Mucosa of rectum (tissue), 2 donors: ENCODE results near the gene CORO2A.
"Not testable (repeated sequence)": the region's sequence is repeated elsewhere in the genome, so short reads cannot be mapped to it uniquely, and the experiment has no call there.

Experiments
- H3K27ac ChIP-seq, 2 donors: one replicate each; pipeline ENCODE4 v1.7.0; 2013; ENCODE audit warnings: inconsistent platforms in 2 of 2, low read depth in 2 of 2, low read length in 2 of 2
- H3K27me3 ChIP-seq, 2 donors: one replicate each; pipeline ENCODE4 v1.7.0; 2013; ENCODE audit warnings: low read length in 2 of 2; ENCODE audit not compliant: control insufficient read depth in 2 of 2, insufficient read depth in 2 of 2
- H3K36me3 ChIP-seq, 2 donors: one replicate each; pipeline ENCODE4 v1.7.0; 2013; ENCODE audit warnings: low read length in 2 of 2; ENCODE audit not compliant: control insufficient read depth in 2 of 2, insufficient read depth in 2 of 2
- H3K4me1 ChIP-seq, 2 donors: one replicate each; pipeline ENCODE4 v1.7.0; 2013; ENCODE audit warnings: low read length in 2 of 2, mild to moderate bottlenecking in 1 of 2; ENCODE audit not compliant: control insufficient read depth in 2 of 2, insufficient read depth in 2 of 2
- H3K4me3 ChIP-seq, 2 donors: one replicate each; pipeline ENCODE4 v1.7.0; 2013; ENCODE audit warnings: low read length in 2 of 2
- H3K9ac ChIP-seq, 2 donors: one replicate each; pipeline ENCODE4 v1.7.0; 2013; ENCODE audit warnings: low read length in 2 of 2, low read depth in 1 of 2, mild to moderate bottlenecking in 1 of 2
- H3K9me3 ChIP-seq, 2 donors: one replicate each; pipeline ENCODE4 v1.7.0; 2013; ENCODE audit warnings: low read length in 2 of 2; ENCODE audit not compliant: control insufficient read depth in 2 of 2
- donor health status: healthy.
- donor health status: Normal muscosa, but diverticular disease.

The CORO2A gene

GRCh38 chr9:98083566-98084183 lies 108.8 kb downstream of the CORO2A start:
- Histone ChIP-seq H3K4me3 (no peak overlapping the region), H3K27ac (peak overlapping the region; percentile 36 to 69), H3K36me3 (peaks cover 69 to 74% of the 10 kb centered on the region in 2 donors), H3K9ac (no peak overlapping the region), H3K4me1 (peaks cover 23 to 32% of the 10 kb centered on the region in 2 donors), H3K9me3 (no peaks in the 10 kb centered on the region), H3K27me3 (no peaks in the 10 kb centered on the region)

DNA sequence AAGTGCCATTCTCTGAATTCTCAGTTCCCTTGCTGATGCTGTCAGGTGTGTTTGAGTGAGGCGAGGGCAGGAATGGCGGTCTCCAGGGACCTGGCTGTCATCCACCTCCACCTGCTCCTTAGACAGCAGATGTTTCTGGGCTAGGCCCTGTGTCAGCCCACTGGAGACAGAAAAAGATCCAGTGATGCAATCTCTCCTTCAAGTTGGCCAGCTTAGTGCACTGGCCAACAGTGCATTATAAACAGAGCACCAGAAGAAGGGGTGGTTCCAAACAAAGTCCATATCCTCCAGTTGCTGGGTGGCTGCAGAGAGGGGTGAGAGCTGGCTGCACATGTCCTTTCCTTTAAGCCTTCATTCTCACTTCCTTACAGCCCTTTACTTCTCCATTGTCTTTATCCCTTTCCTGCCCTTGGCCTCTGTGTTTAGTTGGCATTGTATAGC lies 109.4 kb downstream of the CORO2A start:
- Histone ChIP-seq H3K36me3 (peaks cover 73 to 77% of the 10 kb centered on the region in 2 donors), H3K27ac (peak overlapping the region; percentile 36 to 69)

DNA sequence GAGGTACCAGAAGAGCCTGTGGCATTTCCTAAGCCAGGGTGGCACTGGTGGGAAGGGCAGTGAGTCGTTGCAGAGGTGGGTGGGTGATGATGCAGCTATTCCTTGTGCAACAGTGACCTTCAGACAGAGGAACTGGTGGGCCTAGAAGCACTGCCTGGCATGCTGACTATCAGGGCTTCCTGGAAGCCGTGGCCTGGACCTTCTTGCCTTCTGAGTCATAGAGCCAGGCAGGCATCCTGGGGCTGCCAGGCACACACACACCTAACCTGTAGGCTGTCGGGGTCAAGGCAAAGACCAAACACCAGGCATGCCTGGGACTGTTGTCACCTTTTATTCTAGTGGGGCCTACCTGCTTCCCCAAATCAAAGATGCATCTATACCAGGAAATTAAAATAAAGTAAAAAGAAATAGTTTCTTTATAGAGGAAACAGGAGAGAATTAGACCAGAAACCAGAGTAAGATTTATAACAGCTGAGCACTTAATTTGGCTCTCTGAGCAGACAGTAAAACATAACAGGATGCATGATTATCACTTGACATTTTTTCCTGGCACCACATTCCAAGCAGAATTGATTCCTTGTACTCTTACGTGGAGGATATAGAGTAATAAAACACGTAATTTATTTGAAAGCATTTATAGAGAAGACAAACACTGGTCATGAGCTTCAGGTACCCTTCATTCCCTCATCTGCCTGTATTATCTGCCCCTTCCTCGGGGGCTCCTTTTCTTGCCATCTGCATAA lies 110.8 kb downstream of the CORO2A start:
- peaks cover 23 to 33% of the 10 kb centered on the region in 2 donors for H3K4me1 ChIP-seq
- H3K9ac ChIP-seq: peak overlapping the region in 1 of 2 donors; percentile 2
- H3K9me3 ChIP-seq: no peaks in the 10 kb centered on the region
- H3K27me3 ChIP-seq: no peaks in the 10 kb centered on the region
- peaks cover 79 to 85% of the 10 kb centered on the region in 2 donors for H3K36me3 ChIP-seq
- H3K27ac ChIP-seq: peak overlapping the region; percentile 38 to 69
- no peak overlapping the region for H3K4me3 ChIP-seq

More for the DNA sequence above, 109.4 kb downstream of the CORO2A start:
- H3K9ac ChIP-seq: no peak overlapping the region
- no peaks in the 10 kb centered on the region for H3K9me3 ChIP-seq
- peaks cover 23 to 32% of the 10 kb centered on the region in 2 donors for H3K4me1 ChIP-seq
- H3K27me3 ChIP-seq: no peaks in the 10 kb centered on the region
- H3K4me3 ChIP-seq: no peak overlapping the region

- Histone ChIP-seq H3K9ac (peak overlapping the region in 1 of 2 donors; percentile 2), H3K4me3 (no peak overlapping the region), H3K27me3 (no peaks in the 10 kb centered on the region), H3K4me1 (peaks cover 23 to 37% of the 10 kb centered on the region in 2 donors), H3K36me3 (peaks cover 71 to 85% of the 10 kb centered on the region in 2 donors), H3K27ac (peak overlapping the region; percentile 38 to 69), H3K9me3 (no peaks in the 10 kb centered on the region)
These were observed 111.7 kb downstream of the CORO2A start for GRCh38 chr9:98080780-98081179.

DNA sequence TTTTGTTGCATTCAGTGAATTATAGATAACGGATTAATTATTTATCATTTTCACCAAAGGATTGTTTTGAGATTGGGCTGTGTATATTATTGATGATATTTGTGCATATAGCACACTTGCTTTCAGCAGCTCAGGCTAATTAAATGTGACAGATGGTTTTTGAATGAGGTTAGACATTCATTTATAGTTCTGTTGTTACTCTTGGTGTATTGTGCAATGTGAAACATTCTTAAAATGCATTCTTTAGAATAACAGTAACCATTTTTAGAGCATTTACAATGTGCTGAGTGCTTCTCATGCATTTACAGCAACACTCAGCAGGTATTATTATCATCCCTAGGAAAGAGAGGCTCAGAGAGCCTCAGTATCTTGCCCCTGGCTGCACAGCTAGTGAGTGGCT lies 112.1 kb downstream of the CORO2A start:
- H3K4me1 ChIP-seq: peaks cover 23 to 41% of the 10 kb centered on the region in 2 donors
- H3K36me3 ChIP-seq: peaks cover 69 to 83% of the 10 kb centered on the region in 2 donors
- no peak overlapping the region for H3K4me3 ChIP-seq
- H3K9ac ChIP-seq: no peak overlapping the region
- H3K9me3 ChIP-seq: no peaks in the 10 kb centered on the region
- H3K27ac ChIP-seq: no peak overlapping the region
- no peaks in the 10 kb centered on the region for H3K27me3 ChIP-seq

GRCh38 chr9:98078895-98079294 lies 113.5 kb downstream of the CORO2A start:
- no peaks in the 10 kb centered on the region for H3K9me3 ChIP-seq
- H3K9ac ChIP-seq: no peak overlapping the region
- H3K27me3 ChIP-seq: no peaks in the 10 kb centered on the region
- H3K36me3 ChIP-seq: peaks cover 58 to 71% of the 10 kb centered on the region in 2 donors
- H3K27ac ChIP-seq: no peak overlapping the region
- H3K4me1 ChIP-seq: peaks cover 34 to 55% of the 10 kb centered on the region in 2 donors
- H3K4me3 ChIP-seq: no peak overlapping the region

DNA sequence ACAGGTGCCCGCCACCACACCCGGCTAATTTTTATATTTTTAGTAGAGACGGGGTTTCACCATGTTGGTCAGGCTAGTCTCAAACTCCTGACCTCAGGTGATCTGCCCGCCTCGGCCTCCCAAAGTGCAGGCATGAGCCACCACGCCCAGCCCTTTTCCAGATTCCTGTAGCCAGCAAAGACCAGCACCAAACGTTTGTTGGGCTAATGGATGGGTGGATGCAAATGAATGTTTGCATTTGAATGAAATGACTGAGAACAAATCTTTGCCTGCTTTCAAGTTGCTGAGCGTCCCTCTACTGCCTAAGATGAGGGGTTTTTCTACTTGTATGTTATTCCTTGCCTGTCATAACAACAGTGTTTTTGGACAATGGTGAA lies 115.9 kb downstream of the CORO2A start:
- not testable (repeated sequence) for H3K27ac ChIP-seq

DNA sequence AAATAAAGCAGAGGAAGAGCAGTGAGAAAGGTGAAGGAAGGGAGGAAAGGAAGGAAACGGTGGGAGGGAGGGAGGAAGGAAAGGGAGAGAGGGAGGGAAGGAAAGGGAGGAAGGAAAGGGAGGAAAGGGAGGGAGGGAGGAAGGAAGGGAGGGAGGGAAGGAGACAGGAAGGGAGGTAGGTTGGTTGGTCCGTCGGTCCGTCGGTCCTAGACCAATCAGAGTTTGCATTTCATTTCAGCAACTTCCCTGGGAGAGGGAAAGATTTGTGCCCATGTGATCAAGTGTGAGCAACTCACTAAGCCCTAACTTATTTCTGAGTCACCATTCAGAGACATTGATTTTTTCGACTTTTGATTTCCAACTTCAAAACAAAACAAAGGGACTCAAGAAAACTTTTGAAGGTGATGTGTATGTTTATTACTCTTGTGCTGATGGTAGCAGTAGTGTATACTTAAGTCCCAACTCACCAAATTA lies 117.1 kb downstream of the CORO2A start:
- Histone ChIP-seq H3K4me1 (peaks cover 29 to 48% of the 10 kb centered on the region in 2 donors), H3K9me3 (no peaks in the 10 kb centered on the region), H3K9ac (peak overlapping the region in 1 of 2 donors; percentile 79), H3K27me3 (no peaks in the 10 kb centered on the region), H3K36me3 (peaks cover 26 to 36% of the 10 kb centered on the region in 2 donors), H3K27ac (peak overlapping the region; percentile 28 to 45), H3K4me3 (no peak overlapping the region)

More for the DNA sequence above, 115.9 kb downstream of the CORO2A start:
- H3K9ac ChIP-seq, H3K9me3 ChIP-seq, H3K27me3 ChIP-seq, H3K4me3 ChIP-seq: not testable (repeated sequence)
- H3K36me3 ChIP-seq: peaks cover 37 to 47% of the 10 kb centered on the region in 2 donors
- H3K4me1 ChIP-seq: peaks cover 28 to 50% of the 10 kb centered on the region in 2 donors

GRCh38 chr9:98074115-98074990 lies 118.1 kb downstream of the CORO2A start:
- Histone ChIP-seq H3K4me3 (peak overlapping the region in 1 of 2 donors; percentile 3), H3K9me3 (no peaks in the 10 kb centered on the region), H3K9ac (peak overlapping the region; percentile 63 to 79), H3K27ac (peak overlapping the region; percentile 96 to 97), H3K36me3 (peaks cover 20 to 32% of the 10 kb centered on the region in 2 donors), H3K4me1 (peaks cover 29 to 45% of the 10 kb centered on the region in 2 donors), H3K27me3 (no peaks in the 10 kb centered on the region)
